ENCODE measurements around the gene PLXNA4. TPM values are rescaled to one million over a fixed set of nuclear protein-coding genes. Genes with fewer than 3 reads are reported as not detected.

The PLXNA4 gene
- polyA plus RNA-seq, 1 donor (not counting 4 experiments of a cell fraction or from before 2014, with no cell fraction given), result 0.01 TPM

GRCh38 chr7:132494474-132494873 lies 81.8 kb downstream of the PLXNA4 start:
- no peak for FAIRE-seq
- Histone ChIP-seq H3K27ac (ENCODE audit: control insufficient read depth, insufficient read depth, low read length) (no peak overlapping the region), H3K9me3 (ENCODE audit: control insufficient read depth, low read depth, low read length) (no peaks in the 10 kb centered on the region), H3K9ac (ENCODE audit: control insufficient read depth, extremely low read depth, insufficient read depth, low read length) (no peak overlapping the region), H3K4me1 (ENCODE audit: control insufficient read depth, extremely low read depth, insufficient read depth, low read length) (no peaks in the 10 kb centered on the region), H3K79me2 (ENCODE audit: control insufficient read depth, insufficient read depth, low read length) (no peaks in the 10 kb centered on the region), H3K27me3 (ENCODE audit: control insufficient read depth, extremely low read depth, insufficient read depth, low read length) (peaks cover 10% of the 10 kb centered on the region), H3K9me1 (ENCODE audit: control insufficient read depth, extremely low read depth, insufficient read depth, low read length) (no peaks in the 10 kb centered on the region), H3K36me3 (ENCODE audit: control insufficient read depth in 2 of 2, extremely low read depth in 1 of 2, insufficient read depth in 2 of 2, low read length in 2 of 2) (no peaks in the 10 kb centered on the region), H4K20me1 (ENCODE audit: control insufficient read depth, extremely low read depth, insufficient read depth, low read length) (no peaks in the 10 kb centered on the region), H3K4me2 (ENCODE audit: control insufficient read depth, extremely low read depth, insufficient read depth, low read depth, low read length) (no peak overlapping the region), H3K4me3 (ENCODE audit: control insufficient read depth in 2 of 3, extremely low read depth in 1 of 3, insufficient read depth in 2 of 3, low read depth in 1 of 3, low read length in 3 of 3) (no peak overlapping the region), H2AFZ (ENCODE audit: control insufficient read depth, low read length) (no peak overlapping the region)
- TF ChIP-seq EZH2 (IDR thresholded peaks at IDR 0.05; ENCODE audit: low read length) (no peak), CTCF (optimal IDR thresholded peaks at IDR 0.05 in 1 of 3, IDR thresholded peaks at IDR 0.05 in 1 of 3, conservative IDR thresholded peaks at IDR 0.05 in 1 of 3; ENCODE audit: extremely low read depth in 1 of 3, insufficient read depth in 2 of 3, low read length in 3 of 3) (no peak)
- dilution Hi-C loops (cut with MboI; ENCODE audit: extremely low pct_ligation_motif_present, low sequenced_read_pairs), result no loop called here
- DNase-seq (ENCODE audit: low read depth, low spot score), result no peak

DNA sequence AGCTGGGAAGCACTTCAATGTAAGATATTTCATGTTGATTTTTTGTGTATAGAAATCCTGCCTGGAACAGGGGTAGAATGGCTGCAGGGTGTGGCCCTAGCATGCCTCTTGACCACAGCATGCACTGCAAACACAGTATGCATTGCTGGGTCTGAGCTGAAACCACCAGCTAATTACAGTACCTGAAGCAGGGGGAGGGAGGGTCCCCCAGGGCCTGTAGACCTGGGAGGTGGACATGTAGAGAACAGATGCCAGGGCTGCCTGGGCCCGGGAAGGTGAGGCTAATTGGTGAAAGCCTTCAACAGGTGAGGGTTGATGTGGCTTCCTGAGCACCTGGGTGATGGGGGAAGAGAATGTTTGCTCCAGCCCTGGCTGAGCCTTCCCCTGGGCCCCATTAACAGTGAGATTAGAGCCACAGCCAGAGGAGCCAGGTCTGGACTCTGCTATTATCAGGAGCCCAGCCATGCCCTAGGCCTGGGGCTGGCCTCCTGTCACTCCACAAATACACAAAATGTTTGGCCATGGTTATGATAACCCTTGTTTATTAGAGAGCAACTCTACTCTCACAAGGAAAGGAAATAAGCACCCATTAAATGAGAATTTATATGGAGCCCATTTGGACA lies 83.3 kb downstream of the PLXNA4 start:
- dilution Hi-C loops (cut with MboI; ENCODE audit: extremely low pct_ligation_motif_present, low sequenced_read_pairs), result no loop called here
- no peak overlapping the region for H3K9ac ChIP-seq (ENCODE audit: control insufficient read depth, extremely low read depth, insufficient read depth, low read length)

More for the DNA sequence above, 83.3 kb downstream of the PLXNA4 start:
- no peaks in the 10 kb centered on the region for H3K79me2 ChIP-seq (ENCODE audit: control insufficient read depth, insufficient read depth, low read length)
- peaks cover 10% of the 10 kb centered on the region for H3K27me3 ChIP-seq (ENCODE audit: control insufficient read depth, extremely low read depth, insufficient read depth, low read length)
- no peak for TF ChIP-seq EZH2 (IDR thresholded peaks at IDR 0.05; ENCODE audit: low read length)
- H3K27ac ChIP-seq (ENCODE audit: control insufficient read depth, insufficient read depth, low read length), result no peak overlapping the region
- H3K36me3 ChIP-seq (ENCODE audit: control insufficient read depth in 2 of 2, extremely low read depth in 1 of 2, insufficient read depth in 2 of 2, low read length in 2 of 2), result no peaks in the 10 kb centered on the region
- H3K4me2 ChIP-seq (ENCODE audit: control insufficient read depth, extremely low read depth, insufficient read depth, low read depth, low read length), result no peak overlapping the region
- FAIRE-seq (no peak), DNase-seq (ENCODE audit: low read depth, low spot score) (no peak)
- no peak overlapping the region for H2AFZ ChIP-seq (ENCODE audit: control insufficient read depth, low read length)
- no peaks in the 10 kb centered on the region for H3K4me1 ChIP-seq (ENCODE audit: control insufficient read depth, extremely low read depth, insufficient read depth, low read length)
- no peaks in the 10 kb centered on the region for H3K9me3 ChIP-seq (ENCODE audit: control insufficient read depth, low read depth, low read length)
- no peaks in the 10 kb centered on the region for H4K20me1 ChIP-seq (ENCODE audit: control insufficient read depth, extremely low read depth, insufficient read depth, low read length)
- H3K9me1 ChIP-seq (ENCODE audit: control insufficient read depth, extremely low read depth, insufficient read depth, low read length), result no peaks in the 10 kb centered on the region
- no peak overlapping the region for H3K4me3 ChIP-seq (ENCODE audit: control insufficient read depth in 2 of 3, extremely low read depth in 1 of 3, insufficient read depth in 2 of 3, low read depth in 1 of 3, low read length in 3 of 3)

All from keratinocyte (primary cell).